ENCODE results near the gene TTLL5.
"Not testable (repeated sequence)": the region's sequence is repeated elsewhere in the genome, so short reads cannot be mapped to it uniquely, and the experiment has no call there.

The TTLL5 gene

GRCh38 chr14:75831952-75832351, 170.9 kb downstream of the TTLL5 start:
- no peak for DNase-seq (ENCODE audit: low read depth in 2 of 2)

GRCh38 chr14:75832621-75833297, 171.7 kb downstream of the TTLL5 start:
- DNase-seq (ENCODE audit: low read depth in 2 of 2) = no peak

GRCh38 chr14:75833326-75834020, 172.4 kb downstream of the TTLL5 start:
- DNase-seq (ENCODE audit: low read depth in 2 of 2) = no peak

- DNase-seq (ENCODE audit: low read depth in 2 of 2) = no peak
These were observed 174.2 kb downstream of the TTLL5 start for GRCh38 chr14:75835156-75835725.

- no peak for DNase-seq (ENCODE audit: low read depth in 2 of 2)
These were observed 174.7 kb downstream of the TTLL5 start for GRCh38 chr14:75835737-75836136.

GRCh38 chr14:75837151-75837787, 176.2 kb downstream of the TTLL5 start:
- DNase-seq (ENCODE audit: low read depth in 2 of 2) = no peak

GRCh38 chr14:75840911-75841310, 179.9 kb downstream of the TTLL5 start:
- no peak for DNase-seq (ENCODE audit: low read depth in 2 of 2)

GRCh38 chr14:75842551-75842950, 181.5 kb downstream of the TTLL5 start:
- DNase-seq (ENCODE audit: low read depth in 2 of 2) = no peak

- DNase-seq (ENCODE audit: low read depth in 2 of 2) = no peak
These were observed 183.4 kb downstream of the TTLL5 start for GRCh38 chr14:75844486-75844885.

- no peak for DNase-seq (ENCODE audit: low read depth in 2 of 2)
These were observed 184.2 kb downstream of the TTLL5 start for GRCh38 chr14:75845136-75845804.

- DNase-seq (ENCODE audit: low read depth in 2 of 2) = not testable (repeated sequence)
These were observed 185.6 kb downstream of the TTLL5 start for GRCh38 chr14:75846694-75847093.

GRCh38 chr14:75847584-75847983, 186.5 kb downstream of the TTLL5 start:
- DNase-seq (ENCODE audit: low read depth in 2 of 2) = no peak

GRCh38 chr14:75848167-75848913, 187.3 kb downstream of the TTLL5 start:
- no peak for DNase-seq (ENCODE audit: low read depth in 2 of 2)

- no peak for DNase-seq (ENCODE audit: low read depth in 2 of 2)
These were observed 188.4 kb downstream of the TTLL5 start for GRCh38 chr14:75849300-75849895.

GRCh38 chr14:75851574-75851866, 190.5 kb downstream of the TTLL5 start:
- no peak for DNase-seq (ENCODE audit: low read depth in 2 of 2)

GRCh38 chr14:75854111-75854799, 193.2 kb downstream of the TTLL5 start:
- DNase-seq (ENCODE audit: low read depth in 2 of 2) = no peak

GRCh38 chr14:75857199-75857598, 196.2 kb downstream of the TTLL5 start:
- DNase-seq (ENCODE audit: low read depth in 2 of 2) = no peak

GRCh38 chr14:75858362-75858761, 197.3 kb downstream of the TTLL5 start:
- DNase-seq (ENCODE audit: low read depth in 2 of 2) = no peak

- DNase-seq (ENCODE audit: low read depth in 2 of 2) = no peak
These were observed 198.7 kb downstream of the TTLL5 start for GRCh38 chr14:75859746-75860145.

GRCh38 chr14:75860561-75861160, 199.6 kb downstream of the TTLL5 start:
- no peak for DNase-seq (ENCODE audit: low read depth in 2 of 2)
